Measurements from ENCODE around the gene PPP1R1C.

PPP1R1C gene

GRCh38 chr2:182164686-182165085 lies 179.0 kb downstream of the PPP1R1C start:
- Mint-ChIP-seq H3K36me3 (no peaks in the 10 kb centered on the region), H3K9me3 (no peaks in the 10 kb centered on the region), H3K27ac (no peak overlapping the region), H3K4me1 (no peaks in the 10 kb centered on the region), H3K27me3 (no peaks in the 10 kb centered on the region), H3K4me3 (no peak overlapping the region)
- no peak for ATAC-seq (ENCODE audit: low read depth)
- DNase-seq (ENCODE audit: low spot score in 2 of 2), result no peak

GRCh38 chr2:182165202-182165601 lies 179.5 kb downstream of the PPP1R1C start:
- no peaks in the 10 kb centered on the region for H3K36me3 Mint-ChIP-seq
- no peak for ATAC-seq (ENCODE audit: low read depth)
- H3K27me3 Mint-ChIP-seq, result no peaks in the 10 kb centered on the region
- no peak overlapping the region for H3K27ac Mint-ChIP-seq
- no peaks in the 10 kb centered on the region for H3K4me1 Mint-ChIP-seq
- no peak overlapping the region for H3K4me3 Mint-ChIP-seq
- no peaks in the 10 kb centered on the region for H3K9me3 Mint-ChIP-seq
- no peak for DNase-seq (ENCODE audit: low spot score in 2 of 2)

- Mint-ChIP-seq H3K27ac (no peak overlapping the region), H3K4me1 (no peaks in the 10 kb centered on the region), H3K9me3 (no peaks in the 10 kb centered on the region), H3K4me3 (no peak overlapping the region), H3K27me3 (no peaks in the 10 kb centered on the region), H3K36me3 (no peaks in the 10 kb centered on the region)
- DNase-seq (ENCODE audit: low spot score in 2 of 2), result no peak
- no peak for ATAC-seq (ENCODE audit: low read depth)
Observed at GRCh38 chr2:182166406-182166805, 180.8 kb downstream of the PPP1R1C start.

- H3K36me3 Mint-ChIP-seq, result no peaks in the 10 kb centered on the region
- no peaks in the 10 kb centered on the region for H3K9me3 Mint-ChIP-seq
- no peaks in the 10 kb centered on the region for H3K4me1 Mint-ChIP-seq
- H3K27ac Mint-ChIP-seq, result no peak overlapping the region
- H3K27me3 Mint-ChIP-seq, result no peaks in the 10 kb centered on the region
- DNase-seq (ENCODE audit: low spot score in 2 of 2) (no peak), ATAC-seq (ENCODE audit: low read depth) (no peak)
- no peak overlapping the region for H3K4me3 Mint-ChIP-seq
Observed at GRCh38 chr2:182166841-182167240, 181.2 kb downstream of the PPP1R1C start.

Measured in memory B cell (primary cell).